Measurements from ENCODE around the gene OIT3. TPM values are rescaled to one million over a fixed set of nuclear protein-coding genes. Genes with fewer than 3 reads are reported as not detected.
"Not testable (repeated sequence)": the region's sequence is repeated elsewhere in the genome, so short reads cannot be mapped to it uniquely, and the experiment has no call there.

Gene OIT3
- total RNA-seq, 3 donors from 2014 or later, result 0.15 TPM; not detected in 2

DNA sequence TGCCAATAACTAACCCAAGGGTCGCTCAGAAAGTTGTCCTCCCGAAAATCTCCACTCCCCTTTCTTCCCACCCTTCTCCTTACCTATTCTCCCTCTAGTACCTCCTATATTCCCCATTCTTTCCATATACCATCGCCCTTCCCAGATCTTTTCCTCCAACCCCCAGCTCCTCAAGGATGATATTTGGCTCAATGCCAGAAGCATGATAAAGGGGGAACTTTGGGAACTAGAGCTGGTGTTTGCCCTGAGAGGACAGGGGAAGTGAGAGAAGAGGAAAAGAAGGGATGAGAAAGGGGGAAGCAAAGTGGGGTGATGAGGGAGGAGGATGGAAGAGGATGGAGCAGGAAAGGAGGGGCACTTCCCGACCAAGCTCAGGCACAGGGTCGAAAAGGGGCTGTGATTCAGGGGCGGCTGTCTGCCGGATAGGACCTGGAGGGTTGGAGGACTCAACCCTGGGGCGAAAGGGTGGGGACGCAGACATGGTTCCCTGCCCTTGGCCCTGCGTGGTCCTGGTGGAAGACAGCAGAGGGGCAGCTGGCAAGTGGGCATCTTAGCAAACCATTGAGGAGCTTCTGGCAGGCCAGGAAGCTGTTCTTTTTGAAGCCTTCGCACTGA lies 1.8 kb downstream of the OIT3 start:
- H3K4me3 ChIP-seq, result no peak overlapping the region
- H3K27me3 ChIP-seq, result no peaks in the 10 kb centered on the region
- H3K4me1 ChIP-seq, result no peaks in the 10 kb centered on the region
- H3K27ac ChIP-seq, result no peak overlapping the region
- intact Hi-C loops (cut with DNase I; ENCODE audit: low total_unique reads), result no loop called here
- no peaks in the 10 kb centered on the region for H3K36me3 ChIP-seq
- H3K9me3 ChIP-seq, result no peaks in the 10 kb centered on the region
- no peak for DNase-seq (ENCODE audit: low spot score in 2 of 2)
- TF ChIP-seq, protein P1, sequence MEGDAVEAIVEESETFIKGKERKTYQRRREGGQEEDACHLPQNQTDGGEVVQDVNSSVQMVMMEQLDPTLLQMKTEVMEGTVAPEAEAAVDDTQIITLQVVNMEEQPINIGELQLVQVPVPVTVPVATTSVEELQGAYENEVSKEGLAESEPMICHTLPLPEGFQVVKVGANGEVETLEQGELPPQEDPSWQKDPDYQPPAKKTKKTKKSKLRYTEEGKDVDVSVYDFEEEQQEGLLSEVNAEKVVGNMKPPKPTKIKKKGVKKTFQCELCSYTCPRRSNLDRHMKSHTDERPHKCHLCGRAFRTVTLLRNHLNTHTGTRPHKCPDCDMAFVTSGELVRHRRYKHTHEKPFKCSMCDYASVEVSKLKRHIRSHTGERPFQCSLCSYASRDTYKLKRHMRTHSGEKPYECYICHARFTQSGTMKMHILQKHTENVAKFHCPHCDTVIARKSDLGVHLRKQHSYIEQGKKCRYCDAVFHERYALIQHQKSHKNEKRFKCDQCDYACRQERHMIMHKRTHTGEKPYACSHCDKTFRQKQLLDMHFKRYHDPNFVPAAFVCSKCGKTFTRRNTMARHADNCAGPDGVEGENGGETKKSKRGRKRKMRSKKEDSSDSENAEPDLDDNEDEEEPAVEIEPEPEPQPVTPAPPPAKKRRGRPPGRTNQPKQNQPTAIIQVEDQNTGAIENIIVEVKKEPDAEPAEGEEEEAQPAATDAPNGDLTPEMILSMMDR (IDR thresholded peaks at IDR 0.05), result no peak
- TF ChIP-seq POLR2AphosphoS5 (IDR thresholded peaks at IDR 0.05) (no peak), POLR2A (IDR thresholded peaks at IDR 0.05) (no peak)

DNA sequence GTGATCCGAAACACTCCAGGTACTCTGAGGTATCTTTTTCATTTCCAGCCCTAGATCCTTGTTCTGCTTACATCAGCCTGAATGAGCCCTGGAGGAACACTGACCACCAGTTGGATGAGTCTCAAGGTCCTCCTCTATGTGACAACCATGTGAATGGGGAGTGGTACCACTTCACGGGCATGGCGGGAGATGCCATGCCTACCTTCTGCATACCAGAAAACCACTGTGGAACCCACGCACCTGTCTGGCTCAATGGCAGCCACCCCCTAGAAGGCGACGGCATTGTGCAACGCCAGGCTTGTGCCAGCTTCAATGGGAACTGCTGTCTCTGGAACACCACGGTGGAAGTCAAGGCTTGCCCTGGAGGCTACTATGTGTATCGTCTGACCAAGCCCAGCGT lies 5.1 kb downstream of the OIT3 start:
- Histone ChIP-seq H3K4me1 (no peaks in the 10 kb centered on the region), H3K27ac (no peak overlapping the region), H3K9me3 (no peaks in the 10 kb centered on the region), H3K27me3 (no peaks in the 10 kb centered on the region), H3K36me3 (no peaks in the 10 kb centered on the region), H3K4me3 (no peak overlapping the region)
- TF ChIP-seq POLR2A (IDR thresholded peaks at IDR 0.05) (no peak), POLR2AphosphoS5 (IDR thresholded peaks at IDR 0.05) (no peak)
- TF ChIP-seq, protein P1 (IDR thresholded peaks at IDR 0.05), result no peak
- intact Hi-C loops (cut with DNase I; ENCODE audit: low total_unique reads), result no loop called here
- peak in 1 of 2 donors; percentile 58 for DNase-seq (ENCODE audit: low spot score in 2 of 2)

DNA sequence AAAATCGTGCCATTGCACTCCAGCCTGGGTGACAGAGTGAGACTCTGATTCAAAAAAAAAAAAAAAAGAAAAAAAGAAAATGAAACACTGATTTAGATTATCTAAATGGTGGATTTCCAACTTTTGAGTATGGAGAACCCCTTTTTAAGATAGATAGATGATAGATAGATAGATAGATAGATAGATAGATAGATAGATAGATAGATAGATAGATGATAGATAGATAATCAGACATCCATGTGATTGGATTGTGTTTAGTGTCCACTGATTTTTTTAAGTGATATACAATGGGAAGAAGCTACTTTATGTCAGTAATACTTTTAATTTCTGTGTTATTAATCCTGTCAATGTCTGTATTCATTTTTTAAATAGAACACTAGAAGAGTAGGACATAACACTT lies 6.0 kb downstream of the OIT3 start:
- no peaks in the 10 kb centered on the region for H3K36me3 ChIP-seq
- intact Hi-C loops (cut with DNase I; ENCODE audit: low total_unique reads), result no loop called here

DNA sequence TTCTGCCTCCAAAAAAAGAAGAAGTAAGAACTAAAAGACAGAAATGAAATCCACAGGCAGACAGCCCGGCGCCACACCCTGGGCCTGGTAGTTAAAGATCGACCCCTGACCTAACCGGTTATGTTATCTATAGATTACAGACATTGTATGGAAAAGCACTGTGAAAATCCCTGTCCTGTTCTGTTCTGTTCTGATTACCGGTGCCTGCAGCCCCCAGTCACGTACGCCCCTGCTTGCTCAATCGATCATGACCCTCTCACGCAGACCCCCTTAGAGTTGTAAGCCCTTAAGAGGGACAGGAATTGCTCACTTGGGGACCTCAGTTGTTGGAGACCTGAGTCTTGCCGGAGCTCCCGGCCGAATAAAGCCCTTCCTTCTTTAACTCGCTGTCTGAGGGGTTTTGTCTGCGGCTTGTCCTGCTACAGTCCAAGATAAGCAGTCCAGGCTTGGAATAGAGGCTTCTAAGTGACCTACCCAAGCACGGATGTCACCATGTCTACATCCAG lies 10.5 kb downstream of the OIT3 start:
- H3K4me3 ChIP-seq; H3K36me3 ChIP-seq; H3K27ac ChIP-seq; H3K9me3 ChIP-seq; H3K27me3 ChIP-seq; DNase-seq (ENCODE audit: low spot score in 2 of 2); intact Hi-C loops (cut with DNase I; ENCODE audit: low total_unique reads); H3K4me1 ChIP-seq: not testable (repeated sequence)

More for the DNA sequence above, 6.0 kb downstream of the OIT3 start:
- no peak overlapping the region for H3K27ac ChIP-seq
- TF ChIP-seq POLR2AphosphoS5 (IDR thresholded peaks at IDR 0.05) (no peak), POLR2A (IDR thresholded peaks at IDR 0.05) (no peak)
- TF ChIP-seq, protein P1 (IDR thresholded peaks at IDR 0.05), result no peak
- DNase-seq (ENCODE audit: low spot score in 2 of 2), result no peak
- no peaks in the 10 kb centered on the region for H3K9me3 ChIP-seq
- no peaks in the 10 kb centered on the region for H3K27me3 ChIP-seq
- no peak overlapping the region for H3K4me3 ChIP-seq
- no peaks in the 10 kb centered on the region for H3K4me1 ChIP-seq

DNA sequence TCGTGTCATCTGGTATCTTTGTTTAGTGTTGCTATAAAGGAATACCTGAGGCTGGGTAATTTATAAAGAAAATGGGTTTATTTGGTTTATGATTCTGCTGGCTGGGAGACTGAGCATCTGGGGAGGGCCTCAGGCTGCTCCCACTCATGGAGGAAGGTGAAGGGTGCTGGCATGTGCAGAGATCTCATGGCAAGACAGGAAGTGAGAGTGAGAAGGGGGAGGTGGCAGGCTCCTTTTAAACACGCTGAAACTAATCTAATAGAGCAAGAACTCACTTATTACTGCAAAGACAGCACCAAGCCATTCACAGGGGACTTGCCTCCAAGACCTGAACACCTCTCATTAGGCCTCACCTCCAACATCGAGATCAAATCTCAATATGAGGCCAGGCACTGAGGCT lies 11.3 kb downstream of the OIT3 start:
- H3K36me3 ChIP-seq, result no peaks in the 10 kb centered on the region
- H3K27ac ChIP-seq, result no peak overlapping the region
- H3K9me3 ChIP-seq, result no peaks in the 10 kb centered on the region
- no peak for TF ChIP-seq POLR2AphosphoS5 (IDR thresholded peaks at IDR 0.05)
- H3K4me3 ChIP-seq, result no peak overlapping the region
- DNase-seq (ENCODE audit: low spot score in 2 of 2), result no peak
- H3K4me1 ChIP-seq, result no peaks in the 10 kb centered on the region
- intact Hi-C loops (cut with DNase I; ENCODE audit: low total_unique reads), result no loop called here
- no peaks in the 10 kb centered on the region for H3K27me3 ChIP-seq

DNA sequence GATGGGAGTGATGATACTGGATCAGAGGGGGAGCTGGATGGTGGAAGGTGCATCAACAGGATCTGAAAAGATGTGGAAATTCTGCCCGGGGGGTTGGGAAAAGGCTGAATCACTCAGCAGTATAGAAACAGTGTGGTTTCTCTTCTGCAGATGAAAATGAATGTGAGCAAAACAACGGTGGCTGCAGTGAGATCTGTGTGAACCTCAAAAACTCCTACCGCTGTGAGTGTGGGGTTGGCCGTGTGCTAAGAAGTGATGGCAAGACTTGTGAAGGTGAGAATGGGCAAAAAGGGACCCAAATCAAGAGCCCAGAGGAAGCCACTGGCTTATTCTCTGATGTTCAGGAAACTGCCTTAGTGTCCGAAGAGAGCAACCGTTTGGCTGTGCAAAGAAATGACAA lies 12.9 kb downstream of the OIT3 start:
- no peak overlapping the region for H3K27ac ChIP-seq
- TF ChIP-seq POLR2AphosphoS5 (IDR thresholded peaks at IDR 0.05) (no peak), POLR2A (IDR thresholded peaks at IDR 0.05) (no peak)
- TF ChIP-seq, protein P1 (IDR thresholded peaks at IDR 0.05), result no peak
- H3K9me3 ChIP-seq, result no peaks in the 10 kb centered on the region
- no peaks in the 10 kb centered on the region for H3K27me3 ChIP-seq
- no peak for DNase-seq (ENCODE audit: low spot score in 2 of 2)
- intact Hi-C loops (cut with DNase I; ENCODE audit: low total_unique reads), result no loop called here
- H3K4me1 ChIP-seq, result no peaks in the 10 kb centered on the region
- H3K36me3 ChIP-seq, result no peaks in the 10 kb centered on the region
- H3K4me3 ChIP-seq, result no peak overlapping the region
